Tibial nerve (tissue), 4 donors: Measurements from ENCODE around the gene ASB1. TPM values are rescaled to one million over a fixed set of nuclear protein-coding genes. Genes with fewer than 3 reads are reported as not detected.
A peak's percentile ranks its signal among the peaks of the same experiment; 100 is the strongest.

Experiments used
- DNase-seq, 2 donors: peaks; one replicate each; pipeline ENCODE4 v3.0.0-alpha.2; 2019; ENCODE audit warnings: low spot score in 2 of 2
- H3K27ac ChIP-seq, 4 donors: fragments of 200-600 bp; sonication (generic) in 3 of 4; one replicate each; pipeline ENCODE4 v1.5.1; 2017 to 2019; ENCODE audit warnings: mild to moderate bottlenecking in 1 of 4
- H3K27me3 ChIP-seq, 2 donors: fragments of 200-600 bp; sonication (generic) in 1 of 2; one replicate each; pipeline versions ENCODE4 v1.5.1 to v1.6.0; 2017 to 2019
- H3K36me3 ChIP-seq, 3 donors: fragments of 200-600 bp; sonication (generic); one replicate each; pipeline ENCODE4 v1.5.1; 2018 to 2019
- H3K4me1 ChIP-seq, 4 donors: fragments of 200-600 bp; sonication (generic) in 3 of 4; one replicate each; pipeline ENCODE4 v1.5.1; 2017 to 2019
- H3K4me3 ChIP-seq, 4 donors: fragments of 200-600 bp; sonication (generic) in 3 of 4; one replicate each; pipeline ENCODE4 v1.5.1; 2017 to 2019; ENCODE audit warnings: mild to moderate bottlenecking in 1 of 4, moderate library complexity in 1 of 4
- H3K9me3 ChIP-seq, 4 donors: fragments of 200-600 bp; sonication (generic) in 3 of 4; one replicate each; pipeline ENCODE4 v1.5.1; 2017 to 2019
- EP300 ChIP-seq, 2 donors: sonication (generic); formaldehyde crosslinking; IDR thresholded peaks; one replicate each; pipeline ENCODE4 v1.6.1; 2017; ENCODE audit warnings: antibody characterized with exemption in 2 of 2, mild to moderate bottlenecking in 1 of 2
- POLR2A ChIP-seq, 2 donors: fragments of 450-650 bp; IDR thresholded peaks; one replicate each; pipeline ENCODE4 v1.6.1; 2017; ENCODE audit warnings: antibody characterized with exemption in 2 of 2, mild to moderate bottlenecking in 2 of 2, moderate library complexity in 2 of 2
- WGBS, 2 donors: methylation state at CpG; one replicate each; pipeline ENCODE4 v1.1.5; 2018; 5-methylcytosine and 5-hydroxymethylcytosine counted together
- total RNA-seq, 4 donors: library from RNA; depleted of rRNA; stranded (reverse); fragments of >200 nt; gene quantifications; one replicate each; pipeline ENCODE4 v1.1.0, GENCODE V29; 2016
- TF ChIP-seq, protein P1 (sequence below), 5 experiments: fragments of 200-600 bp in 3 of 5; fragments of 450-650 bp in 2 of 5; sonication (generic) in 3 of 5; IDR thresholded peaks; one replicate each; pipeline ENCODE4 v1.5.1; 2016 to 2019; ENCODE audit warnings: antibody characterized with exemption in 5 of 5, mild to moderate bottlenecking in 3 of 5, moderate library complexity in 2 of 5

Gene ASB1
- total RNA-seq, 4 donors from 2014 or later = 21.3 to 26.0 (median 24.2) TPM

DNA sequence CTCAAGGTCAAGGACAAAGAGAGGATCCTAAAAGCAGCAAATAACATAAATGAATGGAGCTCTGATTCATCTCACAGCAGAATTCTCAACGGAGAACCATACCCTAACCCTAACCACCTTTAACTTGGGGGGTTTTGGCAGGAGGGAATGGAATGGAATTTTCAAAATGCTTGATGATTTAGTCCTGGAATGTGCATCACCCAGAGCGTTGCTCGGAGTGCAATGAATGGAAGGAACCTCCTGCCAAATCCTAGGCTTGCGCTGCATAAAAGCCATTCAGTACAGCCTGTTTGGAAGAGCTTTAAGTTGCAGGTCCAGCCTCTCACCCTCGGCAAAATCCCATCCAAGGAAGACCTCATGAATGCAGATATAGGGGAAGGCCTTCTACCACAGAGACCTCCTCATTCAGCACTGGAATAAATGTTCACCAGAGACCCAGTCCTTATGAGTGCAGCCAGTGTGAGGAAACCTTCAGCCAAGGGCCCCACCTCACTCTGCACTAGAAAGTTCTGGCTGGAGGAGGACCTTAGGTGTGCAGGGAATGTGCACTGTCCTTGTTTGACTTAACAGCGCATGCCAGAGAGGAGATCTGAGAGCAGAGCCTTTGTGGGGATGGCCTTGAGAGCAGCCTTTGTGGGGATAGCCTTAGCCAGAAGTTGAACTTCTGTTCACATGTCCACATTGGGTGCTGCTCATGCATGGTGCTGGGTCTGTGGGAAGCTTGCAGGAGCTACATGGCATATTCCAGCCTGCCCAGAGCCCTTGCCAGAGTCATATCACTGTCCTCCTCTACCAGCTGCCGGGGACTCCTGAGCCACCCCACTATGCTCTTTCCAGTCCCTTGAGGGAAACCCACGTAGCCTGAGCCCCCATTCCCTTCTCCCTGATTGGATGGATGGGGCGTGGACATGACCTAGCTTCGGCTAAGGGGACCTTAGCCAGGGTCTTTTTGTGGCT is 30.5 kb downstream of the ASB1 start:
- Histone ChIP-seq H3K4me3 (no peak overlapping the region), H3K36me3 (peaks cover 0 to 6% (median 0%) of the 10 kb centered on the region in 3 donors), H3K27me3 (no peaks in the 10 kb centered on the region), H3K9me3 (peaks cover 0 to 21% (median 0%) of the 10 kb centered on the region in 4 donors), H3K4me1 (peaks cover 0 to 17% (median 0%) of the 10 kb centered on the region in 4 donors), H3K27ac (no peak overlapping the region)
- WGBS, 2 donors = 70 to 73% methylated on average over 9 to 10 of the region's 10 CpGs
- no peak for DNase-seq
- TF ChIP-seq, protein P1, sequence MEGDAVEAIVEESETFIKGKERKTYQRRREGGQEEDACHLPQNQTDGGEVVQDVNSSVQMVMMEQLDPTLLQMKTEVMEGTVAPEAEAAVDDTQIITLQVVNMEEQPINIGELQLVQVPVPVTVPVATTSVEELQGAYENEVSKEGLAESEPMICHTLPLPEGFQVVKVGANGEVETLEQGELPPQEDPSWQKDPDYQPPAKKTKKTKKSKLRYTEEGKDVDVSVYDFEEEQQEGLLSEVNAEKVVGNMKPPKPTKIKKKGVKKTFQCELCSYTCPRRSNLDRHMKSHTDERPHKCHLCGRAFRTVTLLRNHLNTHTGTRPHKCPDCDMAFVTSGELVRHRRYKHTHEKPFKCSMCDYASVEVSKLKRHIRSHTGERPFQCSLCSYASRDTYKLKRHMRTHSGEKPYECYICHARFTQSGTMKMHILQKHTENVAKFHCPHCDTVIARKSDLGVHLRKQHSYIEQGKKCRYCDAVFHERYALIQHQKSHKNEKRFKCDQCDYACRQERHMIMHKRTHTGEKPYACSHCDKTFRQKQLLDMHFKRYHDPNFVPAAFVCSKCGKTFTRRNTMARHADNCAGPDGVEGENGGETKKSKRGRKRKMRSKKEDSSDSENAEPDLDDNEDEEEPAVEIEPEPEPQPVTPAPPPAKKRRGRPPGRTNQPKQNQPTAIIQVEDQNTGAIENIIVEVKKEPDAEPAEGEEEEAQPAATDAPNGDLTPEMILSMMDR (IDR thresholded peaks at IDR 0.05) = no peak
- no peak for TF ChIP-seq POLR2A (IDR thresholded peaks at IDR 0.05)
- TF ChIP-seq EP300 (IDR thresholded peaks at IDR 0.05) = no peak

GRCh38 chr2:238457927-238458324 is 31.2 kb downstream of the ASB1 start:
- DNase-seq = peak in 1 of 2 donors; percentile 38
- Histone ChIP-seq H3K27ac (no peak overlapping the region), H3K4me3 (no peak overlapping the region), H3K9me3 (peaks cover 0 to 21% (median 0%) of the 10 kb centered on the region in 4 donors), H3K4me1 (peaks cover 0 to 17% (median 0%) of the 10 kb centered on the region in 4 donors), H3K27me3 (no peaks in the 10 kb centered on the region), H3K36me3 (no peaks in the 10 kb centered on the region)
- 81 to 85% methylated on average over 3 of the region's 3 CpGs for WGBS, 2 donors
- no peak for TF ChIP-seq EP300 (IDR thresholded peaks at IDR 0.05)
- no peak for TF ChIP-seq POLR2A (IDR thresholded peaks at IDR 0.05)
- TF ChIP-seq, protein P1 (IDR thresholded peaks at IDR 0.05) = no peak

- H3K4me3 ChIP-seq = no peak overlapping the region
- DNase-seq = no peak
- TF ChIP-seq POLR2A (IDR thresholded peaks at IDR 0.05) = no peak
- no peak for TF ChIP-seq EP300 (IDR thresholded peaks at IDR 0.05)
- TF ChIP-seq, protein P1 (IDR thresholded peaks at IDR 0.05) = no peak
Measured at GRCh38 chr2:238458651-238459050, 31.9 kb downstream of the ASB1 start.

DNA sequence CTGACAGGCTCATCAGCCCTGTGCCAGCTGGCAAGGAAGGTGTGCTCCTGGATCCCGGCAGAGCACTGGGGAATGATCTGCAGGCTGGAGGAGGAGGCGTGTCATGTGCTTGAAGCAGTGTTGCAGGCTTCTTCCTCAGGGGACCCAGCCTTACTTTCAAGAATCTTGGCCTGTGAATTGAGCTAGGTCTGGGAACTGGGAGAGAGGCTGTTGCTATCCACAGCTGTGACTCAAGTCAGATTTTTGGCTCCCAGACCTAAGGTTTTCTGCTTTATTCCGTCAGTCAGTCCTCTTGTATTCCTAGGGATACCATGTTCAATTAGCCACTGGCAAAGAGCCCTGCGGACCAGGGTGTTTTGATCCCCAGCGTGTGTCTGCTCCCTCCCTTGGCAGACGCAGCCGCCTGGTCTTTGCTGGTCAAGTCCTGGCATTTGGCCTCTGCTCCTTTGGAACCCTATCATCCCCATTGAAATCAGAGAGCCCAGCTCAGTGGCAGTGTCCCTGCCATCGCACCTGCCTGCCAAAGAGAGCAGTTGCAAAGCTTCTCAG is 32.4 kb downstream of the ASB1 start:
- peak; percentile 65 to 84 for DNase-seq
- H3K36me3 ChIP-seq = no peaks in the 10 kb centered on the region
- H3K4me3 ChIP-seq = no peak overlapping the region
- TF ChIP-seq EP300 (IDR thresholded peaks at IDR 0.05) (peak in 1 of 2 donors; percentile 71), POLR2A (IDR thresholded peaks at IDR 0.05) (no peak)
- TF ChIP-seq, protein P1 (IDR thresholded peaks at IDR 0.05) = peak in 1 of 5 experiments; percentile 14
- no peaks in the 10 kb centered on the region for H3K27me3 ChIP-seq
- 51 to 55% methylated on average over 6 to 8 of the region's 8 CpGs for WGBS, 2 donors
- peaks cover 0 to 17% (median 0%) of the 10 kb centered on the region in 4 donors for H3K4me1 ChIP-seq
- H3K27ac ChIP-seq = peak overlapping the region in 2 of 4 donors; percentile 64 to 75
- peaks cover 0 to 21% (median 0%) of the 10 kb centered on the region in 4 donors for H3K9me3 ChIP-seq

More at GRCh38 chr2:238458651-238459050, 31.9 kb downstream of the ASB1 start:
- 52 to 66% methylated on average over 12 of the region's 12 CpGs for WGBS, 2 donors
- peaks cover 0 to 21% (median 0%) of the 10 kb centered on the region in 4 donors for H3K9me3 ChIP-seq
- H3K4me1 ChIP-seq = peaks cover 0 to 17% (median 0%) of the 10 kb centered on the region in 4 donors
- H3K27me3 ChIP-seq = no peaks in the 10 kb centered on the region
- peak overlapping the region in 2 of 4 donors; percentile 54 to 57 for H3K27ac ChIP-seq
- H3K36me3 ChIP-seq = no peaks in the 10 kb centered on the region
